ENCODE measurements around the gene RFT1. TPM values are rescaled to one million over a fixed set of nuclear protein-coding genes. Genes with fewer than 3 reads are reported as not detected.

Gene RFT1
- total and polyA plus RNA-seq, 2 of the 13 experiments (the other 11 are each of a cell fraction or from before 2014, with no cell fraction given): 23.2 to 37.0 TPM

DNA sequence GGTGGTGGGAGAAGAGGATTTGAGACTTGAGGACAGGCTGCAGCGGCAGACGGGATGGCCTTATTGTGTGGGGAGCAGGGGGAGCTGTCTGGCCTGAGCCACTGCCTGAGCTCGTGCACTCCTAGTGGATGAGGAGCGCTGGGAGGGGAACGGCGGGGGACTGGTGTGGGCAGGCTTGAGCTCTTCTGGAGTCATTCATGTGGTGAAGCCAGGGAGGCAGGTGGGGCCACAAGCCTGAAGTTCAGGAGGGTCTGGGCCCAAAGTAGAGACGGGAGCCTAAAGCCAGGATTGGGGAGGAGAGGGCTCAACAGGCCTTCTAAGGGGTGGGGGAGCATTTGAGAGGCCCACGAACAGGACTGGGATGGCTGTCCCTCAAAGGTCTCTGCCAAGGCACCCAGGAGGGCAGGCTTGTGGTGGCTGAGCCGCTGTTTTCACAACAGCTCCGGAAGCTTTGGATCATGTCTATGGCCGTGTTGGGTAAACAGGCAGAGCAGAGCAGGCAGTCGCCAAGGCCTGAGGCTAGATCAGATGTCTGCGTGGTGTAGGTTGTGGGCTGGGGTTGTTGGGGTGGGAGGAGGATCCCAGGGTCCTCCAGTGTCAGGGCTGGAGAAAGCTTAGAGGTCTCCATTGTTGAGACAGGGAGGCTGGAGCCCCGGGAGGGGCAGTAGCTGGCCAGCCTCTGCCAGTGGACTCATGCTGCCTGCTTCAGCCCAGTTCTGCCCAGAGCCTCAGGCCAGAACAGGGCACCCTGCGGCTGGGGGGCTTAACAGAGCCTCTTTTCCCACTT, 39.0 kb upstream of the RFT1 start (continued):
- TF ChIP-seq, protein P1, sequence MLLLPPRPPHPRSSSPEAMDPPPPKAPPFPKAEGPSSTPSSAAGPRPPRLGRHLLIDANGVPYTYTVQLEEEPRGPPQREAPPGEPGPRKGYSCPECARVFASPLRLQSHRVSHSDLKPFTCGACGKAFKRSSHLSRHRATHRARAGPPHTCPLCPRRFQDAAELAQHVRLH (CRISPR knock-in tag; IDR thresholded peaks at IDR 0.05; ENCODE audit: borderline replicate concordance, low read depth): no peak
- no peak for TF ChIP-seq ZNF354B (CRISPR knock-in tag; IDR thresholded peaks at IDR 0.05)
- TF ChIP-seq, protein P2, sequence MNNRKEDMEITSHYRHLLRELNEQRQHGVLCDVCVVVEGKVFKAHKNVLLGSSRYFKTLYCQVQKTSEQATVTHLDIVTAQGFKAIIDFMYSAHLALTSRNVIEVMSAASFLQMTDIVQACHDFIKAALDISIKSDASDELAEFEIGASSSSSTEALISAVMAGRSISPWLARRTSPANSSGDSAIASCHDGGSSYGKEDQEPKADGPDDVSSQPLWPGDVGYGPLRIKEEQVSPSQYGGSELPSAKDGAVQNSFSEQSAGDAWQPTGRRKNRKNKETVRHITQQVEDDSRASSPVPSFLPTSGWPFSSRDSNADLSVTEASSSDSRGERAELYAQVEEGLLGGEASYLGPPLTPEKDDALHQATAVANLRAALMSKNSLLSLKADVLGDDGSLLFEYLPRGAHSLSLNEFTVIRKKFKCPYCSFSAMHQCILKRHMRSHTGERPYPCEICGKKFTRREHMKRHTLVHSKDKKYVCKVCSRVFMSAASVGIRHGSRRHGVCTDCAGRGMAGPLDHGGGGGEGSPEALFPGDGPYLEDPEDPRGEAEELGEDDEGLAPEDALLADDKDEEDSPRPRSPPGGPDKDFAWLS (CRISPR knock-in tag; IDR thresholded peaks at IDR 0.05; ENCODE audit: borderline replicate concordance): no peak
- no peak for TF ChIP-seq ZNF468 (CRISPR knock-in tag; IDR thresholded peaks at IDR 0.05)
- TF ChIP-seq ZNF83 (CRISPR knock-in tag; IDR thresholded peaks at IDR 0.05; ENCODE audit: borderline replicate concordance): no peak
- TF ChIP-seq EED (CRISPR knock-in tag; IDR thresholded peaks at IDR 0.05): peak; percentile 44; the same call in 1 of the 2 replicates
- TF ChIP-seq, protein P3, sequence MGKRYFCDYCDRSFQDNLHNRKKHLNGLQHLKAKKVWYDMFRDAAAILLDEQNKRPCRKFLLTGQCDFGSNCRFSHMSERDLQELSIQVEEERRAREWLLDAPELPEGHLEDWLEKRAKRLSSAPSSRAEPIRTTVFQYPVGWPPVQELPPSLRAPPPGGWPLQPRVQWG (CRISPR knock-in tag; IDR thresholded peaks at IDR 0.05; ENCODE audit: borderline replicate concordance, low read depth): no peak
- TF ChIP-seq, protein P4, sequence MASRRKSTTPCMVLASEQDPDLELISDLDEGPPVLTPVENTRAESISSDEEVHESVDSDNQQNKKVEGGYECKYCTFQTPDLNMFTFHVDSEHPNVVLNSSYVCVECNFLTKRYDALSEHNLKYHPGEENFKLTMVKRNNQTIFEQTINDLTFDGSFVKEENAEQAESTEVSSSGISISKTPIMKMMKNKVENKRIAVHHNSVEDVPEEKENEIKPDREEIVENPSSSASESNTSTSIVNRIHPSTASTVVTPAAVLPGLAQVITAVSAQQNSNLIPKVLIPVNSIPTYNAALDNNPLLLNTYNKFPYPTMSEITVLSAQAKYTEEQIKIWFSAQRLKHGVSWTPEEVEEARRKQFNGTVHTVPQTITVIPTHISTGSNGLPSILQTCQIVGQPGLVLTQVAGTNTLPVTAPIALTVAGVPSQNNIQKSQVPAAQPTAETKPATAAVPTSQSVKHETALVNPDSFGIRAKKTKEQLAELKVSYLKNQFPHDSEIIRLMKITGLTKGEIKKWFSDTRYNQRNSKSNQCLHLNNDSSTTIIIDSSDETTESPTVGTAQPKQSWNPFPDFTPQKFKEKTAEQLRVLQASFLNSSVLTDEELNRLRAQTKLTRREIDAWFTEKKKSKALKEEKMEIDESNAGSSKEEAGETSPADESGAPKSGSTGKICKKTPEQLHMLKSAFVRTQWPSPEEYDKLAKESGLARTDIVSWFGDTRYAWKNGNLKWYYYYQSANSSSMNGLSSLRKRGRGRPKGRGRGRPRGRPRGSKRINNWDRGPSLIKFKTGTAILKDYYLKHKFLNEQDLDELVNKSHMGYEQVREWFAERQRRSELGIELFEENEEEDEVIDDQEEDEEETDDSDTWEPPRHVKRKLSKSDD (CRISPR knock-in tag; IDR thresholded peaks at IDR 0.05; ENCODE audit: low read depth): no peak
- no peak for TF ChIP-seq SNAPC2 (CRISPR knock-in tag; IDR thresholded peaks at IDR 0.05)
- no peak; the same call in 1 of the 2 replicates for TF ChIP-seq ZNF451 (CRISPR knock-in tag; IDR thresholded peaks at IDR 0.05)
- TF ChIP-seq ZNF644 (CRISPR knock-in tag; IDR thresholded peaks at IDR 0.05; ENCODE audit: low read depth): no peak
- no peak for TF ChIP-seq RARG (CRISPR knock-in tag; IDR thresholded peaks at IDR 0.05; ENCODE audit: low read depth)
- TF ChIP-seq ARNT2 (CRISPR knock-in tag; IDR thresholded peaks at IDR 0.05; ENCODE audit: low read depth): 0 out of 2 replicates have a peak, but pooled peaks have one; percentile 26
- TF ChIP-seq, protein P5, sequence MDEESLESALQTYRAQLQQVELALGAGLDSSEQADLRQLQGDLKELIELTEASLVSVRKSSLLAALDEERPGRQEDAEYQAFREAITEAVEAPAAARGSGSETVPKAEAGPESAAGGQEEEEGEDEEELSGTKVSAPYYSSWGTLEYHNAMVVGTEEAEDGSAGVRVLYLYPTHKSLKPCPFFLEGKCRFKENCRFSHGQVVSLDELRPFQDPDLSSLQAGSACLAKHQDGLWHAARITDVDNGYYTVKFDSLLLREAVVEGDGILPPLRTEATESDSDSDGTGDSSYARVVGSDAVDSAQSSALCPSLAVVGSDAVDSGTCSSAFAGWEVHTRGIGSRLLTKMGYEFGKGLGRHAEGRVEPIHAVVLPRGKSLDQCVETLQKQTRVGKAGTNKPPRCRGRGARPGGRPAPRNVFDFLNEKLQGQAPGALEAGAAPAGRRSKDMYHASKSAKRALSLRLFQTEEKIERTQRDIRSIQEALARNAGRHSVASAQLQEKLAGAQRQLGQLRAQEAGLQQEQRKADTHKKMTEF (CRISPR knock-in tag; IDR thresholded peaks at IDR 0.05): 0 out of 2 replicates have a peak, but pooled peaks have one; percentile 20
- 0 out of 2 replicates have a peak, but pooled peaks have one; percentile 8 for TF ChIP-seq BRD4 (CRISPR knock-in tag; IDR thresholded peaks at IDR 0.05)
- no peak for TF ChIP-seq FOXC1 (CRISPR knock-in tag; IDR thresholded peaks at IDR 0.05; ENCODE audit: borderline replicate concordance)
- no peak for TF ChIP-seq CC2D1A (CRISPR knock-in tag; IDR thresholded peaks at IDR 0.05)
- TF ChIP-seq GATA4 (IDR thresholded peaks at IDR 0.05; ENCODE audit: borderline replicate concordance, low read depth): no peak
- no peak for TF ChIP-seq MATR3 (CRISPR knock-in tag; IDR thresholded peaks at IDR 0.05)
- TF ChIP-seq, protein P6, sequence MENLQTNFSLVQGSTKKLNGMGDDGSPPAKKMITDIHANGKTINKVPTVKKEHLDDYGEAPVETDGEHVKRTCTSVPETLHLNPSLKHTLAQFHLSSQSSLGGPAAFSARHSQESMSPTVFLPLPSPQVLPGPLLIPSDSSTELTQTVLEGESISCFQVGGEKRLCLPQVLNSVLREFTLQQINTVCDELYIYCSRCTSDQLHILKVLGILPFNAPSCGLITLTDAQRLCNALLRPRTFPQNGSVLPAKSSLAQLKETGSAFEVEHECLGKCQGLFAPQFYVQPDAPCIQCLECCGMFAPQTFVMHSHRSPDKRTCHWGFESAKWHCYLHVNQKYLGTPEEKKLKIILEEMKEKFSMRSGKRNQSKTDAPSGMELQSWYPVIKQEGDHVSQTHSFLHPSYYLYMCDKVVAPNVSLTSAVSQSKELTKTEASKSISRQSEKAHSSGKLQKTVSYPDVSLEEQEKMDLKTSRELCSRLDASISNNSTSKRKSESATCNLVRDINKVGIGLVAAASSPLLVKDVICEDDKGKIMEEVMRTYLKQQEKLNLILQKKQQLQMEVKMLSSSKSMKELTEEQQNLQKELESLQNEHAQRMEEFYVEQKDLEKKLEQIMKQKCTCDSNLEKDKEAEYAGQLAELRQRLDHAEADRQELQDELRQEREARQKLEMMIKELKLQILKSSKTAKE (CRISPR knock-in tag; IDR thresholded peaks at IDR 0.05; ENCODE audit: borderline replicate concordance): peak; percentile 51; the same call in 1 of the 2 replicates
